ENCODE results near the gene PTPN18.

DNA sequence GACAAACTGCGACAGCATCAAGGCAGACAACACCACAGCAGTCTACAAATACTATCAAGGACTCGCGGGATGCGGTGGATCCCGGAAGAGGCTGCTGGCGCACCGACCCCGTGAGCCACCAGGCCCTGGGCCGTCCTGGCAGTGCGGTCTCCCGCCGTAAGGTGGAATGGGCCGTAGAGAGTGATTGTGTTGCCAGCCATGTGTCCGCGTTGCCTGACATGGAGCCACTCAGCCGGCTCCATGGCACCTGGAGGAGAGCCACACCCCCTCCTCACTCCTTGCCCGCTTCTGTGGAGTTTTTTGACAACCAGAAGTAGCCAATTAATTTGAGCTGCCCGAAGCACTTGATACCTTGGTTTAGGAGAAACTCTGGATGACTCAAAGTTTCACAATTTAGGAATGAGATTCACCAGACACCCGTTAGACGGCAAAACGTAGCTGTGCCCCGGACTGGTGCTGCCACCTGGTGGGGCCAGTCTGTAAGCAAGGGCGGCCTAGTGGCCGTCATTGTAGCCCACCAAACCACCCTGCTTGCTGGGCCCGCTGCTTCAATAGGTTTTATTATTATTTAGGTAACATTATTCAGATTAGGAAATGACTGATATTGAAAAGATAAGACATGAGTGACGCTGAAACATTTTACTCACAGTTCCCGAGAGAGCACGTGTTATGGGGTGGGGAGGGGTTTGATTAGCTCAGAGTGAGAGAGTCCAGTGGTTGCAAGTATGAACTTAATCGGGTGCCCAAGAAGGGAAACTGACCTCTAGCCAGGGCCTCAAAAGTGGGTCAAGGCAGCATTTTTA lies 23.4 kb upstream of the PTPN18 start:
- TF ChIP-seq, protein P1, sequence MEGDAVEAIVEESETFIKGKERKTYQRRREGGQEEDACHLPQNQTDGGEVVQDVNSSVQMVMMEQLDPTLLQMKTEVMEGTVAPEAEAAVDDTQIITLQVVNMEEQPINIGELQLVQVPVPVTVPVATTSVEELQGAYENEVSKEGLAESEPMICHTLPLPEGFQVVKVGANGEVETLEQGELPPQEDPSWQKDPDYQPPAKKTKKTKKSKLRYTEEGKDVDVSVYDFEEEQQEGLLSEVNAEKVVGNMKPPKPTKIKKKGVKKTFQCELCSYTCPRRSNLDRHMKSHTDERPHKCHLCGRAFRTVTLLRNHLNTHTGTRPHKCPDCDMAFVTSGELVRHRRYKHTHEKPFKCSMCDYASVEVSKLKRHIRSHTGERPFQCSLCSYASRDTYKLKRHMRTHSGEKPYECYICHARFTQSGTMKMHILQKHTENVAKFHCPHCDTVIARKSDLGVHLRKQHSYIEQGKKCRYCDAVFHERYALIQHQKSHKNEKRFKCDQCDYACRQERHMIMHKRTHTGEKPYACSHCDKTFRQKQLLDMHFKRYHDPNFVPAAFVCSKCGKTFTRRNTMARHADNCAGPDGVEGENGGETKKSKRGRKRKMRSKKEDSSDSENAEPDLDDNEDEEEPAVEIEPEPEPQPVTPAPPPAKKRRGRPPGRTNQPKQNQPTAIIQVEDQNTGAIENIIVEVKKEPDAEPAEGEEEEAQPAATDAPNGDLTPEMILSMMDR (IDR thresholded peaks at IDR 0.05), result peak; percentile 70 to 88 (median 85)
- TF ChIP-seq POLR2AphosphoS5 (IDR thresholded peaks at IDR 0.05) (peak; percentile 61 to 92 (median 81)), POLR2A (IDR thresholded peaks at IDR 0.05) (no peak), EP300 (IDR thresholded peaks at IDR 0.05) (no peak)

Measured in sigmoid colon (tissue), 4 donors.